Small intestine (tissue), 7 donors: ENCODE measurements around the gene MANBA. TPM values are rescaled to one million over a fixed set of nuclear protein-coding genes. Genes with fewer than 3 reads are reported as not detected.
"Not testable (repeated sequence)": the region's sequence is repeated elsewhere in the genome, so short reads cannot be mapped to it uniquely, and the experiment has no call there.

ENCODE experiments used
- DNase-seq, 2 donors: peaks; one replicate each; pipeline versions ENCODE4 v3.0.0 to v3.0.0-alpha.2; 2013
- FAIRE-seq: peaks from 2 replicates; lab custom pipeline; 2012; peaks lifted over from hg19 to GRCh38; lab: Jason Lieb, UNC
- H3K27ac ChIP-seq, 3 donors: one replicate each; pipeline ENCODE4 v1.5.1; 2013; ENCODE audit warnings: low read length in 2 of 3, mild to moderate bottlenecking in 2 of 3, control low read depth in 1 of 3, inconsistent platforms in 1 of 3, low read depth in 1 of 3, moderate library complexity in 1 of 3
- H3K27me3 ChIP-seq, 3 donors: one replicate each; pipeline ENCODE4 v1.6.1; 2013; ENCODE audit warnings: low read length in 3 of 3, inconsistent platforms in 1 of 3; ENCODE audit not compliant: control insufficient read depth in 3 of 3, insufficient read depth in 3 of 3
- H3K36me3 ChIP-seq, 3 donors: one replicate each; pipeline ENCODE4 v1.6.1; 2013; ENCODE audit warnings: low read length in 3 of 3, inconsistent platforms in 1 of 3, low read depth in 1 of 3, mild to moderate bottlenecking in 1 of 3, moderate library complexity in 1 of 3; ENCODE audit not compliant: control insufficient read depth in 3 of 3, insufficient read depth in 2 of 3
- H3K4me1 ChIP-seq, 3 donors: one replicate each; pipeline ENCODE4 v1.6.1; 2013; ENCODE audit warnings: low read length in 2 of 3, inconsistent platforms in 1 of 3, low read depth in 1 of 3, mild to moderate bottlenecking in 1 of 3, moderate library complexity in 1 of 3; ENCODE audit not compliant: control insufficient read depth in 3 of 3, insufficient read depth in 2 of 3
- H3K4me3 ChIP-seq, 3 donors: one replicate each; pipeline ENCODE4 v1.5.1; 2013; ENCODE audit warnings: low read length in 3 of 3, control low read depth in 1 of 3, inconsistent platforms in 1 of 3, low read depth in 1 of 3, mild to moderate bottlenecking in 1 of 3, moderate library complexity in 1 of 3
- H3K9me3 ChIP-seq, 2 donors: one replicate each; pipeline ENCODE4 v1.6.1; 2013; ENCODE audit warnings: low read depth in 1 of 2, low read length in 1 of 2; ENCODE audit not compliant: control insufficient read depth in 2 of 2, insufficient read depth in 1 of 2
- WGBS, 3 donors: extraction: QIAGEN DNeasy Blood & Tissue Kit; methylation state at CpG; one replicate each; pipeline ENCODE4 v1.1.7; 2013; 5-methylcytosine and 5-hydroxymethylcytosine counted together
- polyA plus RNA-seq, 4 donors: library from polyadenylated mRNA; stranded (reverse) in 3 of 4; unstranded in 1 of 4; fragments of 200-250 nt in 3 of 4; fragments of 120-200 nt in 1 of 4; gene quantifications; one replicate each; pipeline versions ENCODE4 v1.2.1 to v1.2.3, GENCODE V29; 2013
- donor health status: healthy with polysubstance abuse.
- donor health status: control.
- donor health status: control.
- donor health status: Bipolar disorder and iron deficiency.
- donor health status: healthy.

The MANBA gene
- polyA plus RNA-seq, 4 donors, result 4.7 to 35.8 (median 8.3) TPM

DNA sequence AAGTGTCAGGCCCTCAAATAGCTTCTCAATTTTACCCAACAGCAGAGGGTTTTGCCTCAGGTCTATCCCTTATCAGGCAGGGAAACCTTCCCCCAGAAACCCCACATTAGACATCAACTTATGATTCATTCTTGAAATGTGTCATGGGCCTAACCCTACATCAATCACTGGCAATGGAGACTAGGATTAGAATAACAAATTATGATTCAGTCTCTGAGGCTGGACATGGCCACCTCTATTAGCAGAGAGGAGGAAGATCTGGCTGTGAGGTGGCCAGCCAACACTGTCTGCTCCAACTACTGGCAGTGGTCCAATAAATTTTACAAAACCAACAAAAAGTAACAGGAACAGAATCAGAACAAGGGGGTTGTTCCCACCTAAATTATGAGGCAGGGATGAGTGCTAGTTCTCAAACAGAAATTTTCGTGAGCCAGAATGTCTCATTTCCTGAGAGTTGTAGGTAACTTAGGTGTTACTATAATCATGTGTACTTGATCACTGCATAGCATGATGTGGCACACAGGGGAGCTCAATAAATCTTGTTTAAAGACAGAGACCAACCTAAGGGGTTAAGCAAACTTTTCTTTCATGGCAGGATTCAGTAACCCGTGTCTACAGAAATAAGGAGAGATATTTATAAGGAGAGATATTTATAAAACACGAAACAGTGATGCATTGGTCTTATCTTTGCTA lies 132.8 kb downstream of the MANBA start:
- FAIRE-seq, result no peak
- H3K27ac ChIP-seq, result no peak overlapping the region
- no peaks in the 10 kb centered on the region for H3K27me3 ChIP-seq
- H3K9me3 ChIP-seq, result no peaks in the 10 kb centered on the region
- no peak overlapping the region for H3K4me3 ChIP-seq
- H3K36me3 ChIP-seq, result peaks cover 0 to 6% (median 0%) of the 10 kb centered on the region in 3 donors
- WGBS, 3 donors, result 79 to 84% (median 80%) methylated on average over 3 of the region's 3 CpGs
- peaks cover 2 to 26% (median 3%) of the 10 kb centered on the region in 3 donors for H3K4me1 ChIP-seq
- DNase-seq, result no peak

DNA sequence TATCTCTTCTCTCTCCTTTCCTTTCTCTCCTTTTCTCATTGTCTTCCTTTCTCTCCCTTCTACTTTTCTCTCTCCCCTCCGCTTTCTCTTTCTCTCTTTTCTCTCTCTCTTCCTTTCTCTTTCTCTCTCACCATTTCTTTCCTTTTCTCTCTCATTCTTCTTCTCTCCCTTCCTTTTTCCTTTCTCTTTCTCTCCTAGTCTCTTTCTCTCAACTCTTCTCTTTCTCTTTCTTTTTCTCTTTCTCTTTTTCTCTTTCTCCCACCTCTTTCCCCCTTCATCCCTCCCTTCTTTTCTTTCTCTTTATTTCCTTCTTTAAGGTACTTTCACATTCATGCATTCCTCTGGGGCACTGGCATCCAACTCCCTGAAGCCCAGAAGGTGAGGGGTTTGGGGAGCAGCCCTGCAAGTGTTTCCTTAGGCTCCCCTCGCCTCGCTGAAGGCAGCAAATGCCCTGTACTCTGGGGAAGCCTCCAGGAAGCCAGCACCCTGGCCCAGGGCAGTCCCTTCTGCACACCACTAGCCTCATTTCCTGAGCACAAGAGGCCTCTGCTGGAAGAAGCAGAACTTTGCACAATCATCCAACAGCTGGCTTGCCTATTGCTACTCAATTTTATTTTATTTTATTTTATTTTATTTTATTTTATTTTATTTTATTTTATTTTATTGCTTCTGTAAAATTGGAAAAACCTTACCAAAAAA lies 135.4 kb downstream of the MANBA start:
- DNase-seq (peak; percentile 35 to 80), FAIRE-seq (no peak)
- Histone ChIP-seq H3K27me3 (no peaks in the 10 kb centered on the region), H3K4me1 (peaks cover 2 to 26% (median 3%) of the 10 kb centered on the region in 3 donors), H3K9me3 (no peaks in the 10 kb centered on the region), H3K36me3 (peaks cover 0 to 2% (median 0%) of the 10 kb centered on the region in 3 donors), H3K27ac (peak overlapping the region in 1 of 3 donors; percentile 65), H3K4me3 (peak overlapping the region in 1 of 3 donors; percentile 32)
- 26 to 52% (median 48%) methylated on average over 3 of the region's 3 CpGs for WGBS, 3 donors

DNA sequence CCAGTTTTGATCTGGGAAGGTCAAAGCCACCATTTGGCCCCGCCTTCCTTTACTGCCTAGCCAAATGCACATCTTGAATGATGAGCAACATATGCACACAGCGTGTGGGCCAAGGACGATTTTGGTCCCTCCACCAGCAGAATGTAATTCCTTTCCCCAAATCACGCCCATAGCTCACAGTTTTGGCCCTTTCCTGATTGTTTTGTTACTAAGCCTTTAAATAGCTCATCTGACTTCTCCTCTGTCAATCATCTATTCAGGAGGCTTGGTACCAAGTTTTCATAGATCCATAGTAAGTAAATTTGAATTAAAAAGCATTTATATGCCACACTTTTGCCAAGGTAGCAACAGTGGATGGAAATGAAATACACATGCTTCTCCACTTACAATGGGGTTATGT lies 136.3 kb downstream of the MANBA start:
- Histone ChIP-seq H3K4me1 (peaks cover 2 to 32% (median 3%) of the 10 kb centered on the region in 3 donors), H3K27me3 (no peaks in the 10 kb centered on the region), H3K27ac (no peak overlapping the region), H3K9me3 (no peaks in the 10 kb centered on the region), H3K36me3 (no peaks in the 10 kb centered on the region), H3K4me3 (no peak overlapping the region)
- DNase-seq (no peak), FAIRE-seq (no peak)
- WGBS, 3 donors, result 70 to 82% (median 81%) methylated on average over 4 of the region's 4 CpGs

DNA sequence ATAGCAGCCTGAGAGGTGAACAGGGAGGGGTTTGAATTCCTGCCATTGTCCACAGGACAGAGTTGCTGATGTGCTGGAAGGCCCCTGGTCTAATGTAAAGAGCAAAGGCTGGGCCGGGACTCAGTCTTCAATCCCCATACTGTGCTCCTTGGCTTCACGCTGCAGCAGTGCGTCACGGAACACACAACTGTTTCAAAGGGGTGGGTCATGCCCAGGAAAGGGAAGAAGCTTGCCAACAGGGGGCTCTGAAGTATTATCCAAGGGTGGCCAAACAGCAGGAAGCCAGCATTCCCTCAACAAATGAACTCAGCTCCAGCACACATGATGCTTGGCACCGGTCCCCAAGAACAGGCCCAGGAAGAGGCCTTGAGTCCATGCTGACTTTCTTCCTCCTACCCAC lies 137.1 kb downstream of the MANBA start:
- no peak for FAIRE-seq
- Histone ChIP-seq H3K4me1 (peaks cover 2 to 33% (median 3%) of the 10 kb centered on the region in 3 donors), H3K9me3 (no peaks in the 10 kb centered on the region), H3K36me3 (no peaks in the 10 kb centered on the region), H3K27ac (no peak overlapping the region), H3K4me3 (no peak overlapping the region), H3K27me3 (no peaks in the 10 kb centered on the region)
- WGBS, 3 donors, result 83 to 100% (median 87%) methylated on average over 4 to 5 of the region's 5 CpGs
- DNase-seq, result peak in 1 of 2 donors; percentile 26

DNA sequence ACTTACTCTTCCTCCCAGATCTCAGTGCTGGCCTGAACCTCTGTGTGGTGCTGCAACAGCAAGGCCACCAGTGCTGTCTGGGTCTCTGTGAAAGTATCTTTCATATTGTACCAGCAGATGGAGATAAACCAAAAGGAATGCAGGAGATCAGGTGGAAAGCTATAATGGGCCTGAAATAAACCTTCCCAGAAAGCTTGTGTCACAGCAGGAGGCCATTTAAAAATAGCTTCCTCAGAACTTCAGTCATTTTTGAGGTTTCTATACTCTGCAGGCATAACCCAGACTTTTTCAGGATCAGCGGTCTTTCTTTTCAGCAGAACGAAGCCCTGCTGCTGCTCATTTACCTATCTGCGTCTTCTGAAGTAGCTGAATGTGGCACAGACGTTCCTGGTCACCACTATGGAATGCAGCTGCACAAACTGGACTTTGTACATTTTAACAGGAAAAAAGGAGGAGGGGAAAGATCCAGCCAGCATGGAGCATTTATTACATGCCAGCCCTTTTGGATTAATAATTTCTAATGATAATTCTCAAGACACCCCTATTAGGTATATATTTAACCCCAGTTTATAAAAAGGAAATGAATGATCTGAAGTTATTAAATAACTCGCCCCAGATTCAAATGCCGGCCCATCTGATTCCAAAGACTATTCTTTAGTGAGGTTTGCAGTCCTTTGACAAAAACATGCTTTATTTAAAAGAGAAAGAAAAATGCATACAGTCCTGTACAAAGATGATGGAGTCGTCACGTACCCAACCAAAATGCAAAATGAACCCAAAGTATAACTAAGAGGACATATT lies 139.9 kb downstream of the MANBA start:
- H3K4me3 ChIP-seq, result peak overlapping the region in 2 of 3 donors; percentile 18 to 32
- no peaks in the 10 kb centered on the region for H3K27me3 ChIP-seq
- H3K9me3 ChIP-seq, result no peaks in the 10 kb centered on the region
- H3K27ac ChIP-seq, result peak overlapping the region; percentile 57 to 92 (median 58)
- peaks cover 0 to 33% (median 3%) of the 10 kb centered on the region in 3 donors for H3K4me1 ChIP-seq
- WGBS, 3 donors, result 19 to 58% (median 40%) methylated on average over 8 of the region's 8 CpGs
- peaks cover 0 to 8% (median 7%) of the 10 kb centered on the region in 3 donors for H3K36me3 ChIP-seq
- DNase-seq (peak; percentile 93 to 95), FAIRE-seq (no peak)

DNA sequence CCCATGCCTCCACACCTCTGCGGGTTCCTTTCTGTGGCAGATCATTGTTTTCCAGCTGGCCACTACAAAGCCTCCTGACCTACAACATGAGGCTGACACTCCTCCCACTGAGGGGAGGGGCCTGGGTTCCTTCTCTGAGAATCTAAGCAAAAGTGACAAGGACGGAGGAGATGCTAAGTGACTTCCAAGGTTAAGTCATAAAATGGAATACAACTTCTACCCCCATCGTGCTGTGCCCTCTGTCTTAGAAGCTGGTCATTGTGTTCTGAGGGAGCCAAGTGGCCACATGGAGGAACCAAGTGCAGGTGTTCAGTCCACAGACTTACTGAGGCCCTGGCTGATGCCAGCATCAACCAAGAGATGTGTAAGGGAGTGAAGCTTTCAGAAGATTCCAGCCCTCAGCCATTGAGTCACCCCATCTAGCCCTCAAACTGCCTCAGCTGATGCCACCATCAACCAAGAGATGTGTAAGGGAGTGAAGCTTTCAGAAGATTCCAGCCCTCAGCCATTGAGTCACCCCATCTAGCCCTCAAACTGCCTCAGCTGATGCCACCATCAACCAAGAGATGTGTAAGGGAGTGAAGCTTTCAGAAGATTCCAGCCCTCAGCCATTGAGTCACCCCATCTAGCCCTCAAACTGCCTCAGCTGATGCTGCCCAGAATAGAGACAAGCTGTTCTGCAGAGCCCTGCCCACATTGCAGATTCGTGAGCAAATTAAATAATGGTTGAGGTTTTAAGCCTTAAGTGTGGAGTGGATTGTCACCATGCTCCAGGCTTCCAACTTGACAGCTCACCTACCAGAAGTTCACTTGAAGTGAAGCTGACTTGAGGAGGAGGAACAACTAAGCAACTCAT lies 140.8 kb downstream of the MANBA start:
- 54 to 70% (median 56%) methylated on average over 4 of the region's 4 CpGs for WGBS, 3 donors
- Histone ChIP-seq H3K4me3 (peak overlapping the region in 1 of 3 donors; percentile 32), H3K4me1 (peaks cover 0 to 28% (median 3%) of the 10 kb centered on the region in 3 donors), H3K27ac (peak overlapping the region; percentile 57 to 92 (median 58)), H3K36me3 (peaks cover 0 to 12% (median 7%) of the 10 kb centered on the region in 3 donors)
- not testable (repeated sequence) for H3K9me3 ChIP-seq, H3K27me3 ChIP-seq, FAIRE-seq
- DNase-seq, result peak; percentile 19 to 26

DNA sequence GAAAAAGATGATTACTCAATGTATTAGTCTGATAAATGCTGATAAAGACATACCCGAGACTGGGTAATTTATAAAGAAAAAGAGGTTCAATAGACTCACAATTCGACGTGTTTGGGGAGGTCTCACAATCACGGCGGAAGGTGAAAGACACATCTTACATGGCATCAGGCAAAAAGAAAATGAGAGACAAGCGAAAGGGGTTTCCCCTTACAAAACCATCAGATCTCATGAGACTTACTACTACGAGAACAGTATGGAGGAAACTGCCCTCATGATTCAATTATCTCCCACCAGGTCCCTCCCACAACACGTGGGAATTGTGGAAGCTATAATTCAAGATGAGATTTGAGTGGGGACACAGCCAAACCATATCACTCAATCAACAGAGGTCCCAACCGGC lies 141.7 kb downstream of the MANBA start:
- DNase-seq, H3K4me3 ChIP-seq, H3K27me3 ChIP-seq, H3K9me3 ChIP-seq, H3K27ac ChIP-seq, FAIRE-seq: not testable (repeated sequence)
- 52 to 56% (median 53%) methylated on average over 9 of the region's 9 CpGs for WGBS, 3 donors
- Histone ChIP-seq H3K4me1 (peaks cover 0 to 20% (median under 1%) of the 10 kb centered on the region in 3 donors), H3K36me3 (peaks cover 0 to 21% (median 7%) of the 10 kb centered on the region in 3 donors)
